ENCODE results near the gene ZFYVE28.

ZFYVE28 gene

GRCh38 chr4:2256781-2257191 is 161.7 kb downstream of the ZFYVE28 start:
- H3K27me3 ChIP-seq (ENCODE audit: control insufficient read depth, low read length): no peaks in the 10 kb centered on the region
- H3K9me2 ChIP-seq (replicated peaks; ENCODE audit: control insufficient read depth, low read length): no peaks in the 10 kb centered on the region
- H3K79me2 ChIP-seq (ENCODE audit: control insufficient read depth, low read length): no peaks in the 10 kb centered on the region
- no peak overlapping the region for H3K4me3 ChIP-seq (ENCODE audit: low read length)
- H3K4me2 ChIP-seq (ENCODE audit: low read length): no peak overlapping the region
- H3K4me1 ChIP-seq (ENCODE audit: control insufficient read depth, low read length): peaks cover 7% of the 10 kb centered on the region
- no peaks in the 10 kb centered on the region for H3K36me3 ChIP-seq (ENCODE audit: control insufficient read depth, low read length)
- no peak overlapping the region for H3K27ac ChIP-seq (ENCODE audit: low read depth, low read length)
- no peaks in the 10 kb centered on the region for H4K20me1 ChIP-seq (ENCODE audit: control insufficient read depth, insufficient read depth, low read depth, low read length)
- no peaks in the 10 kb centered on the region for H3F3A ChIP-seq (ENCODE audit: control insufficient read depth, insufficient read depth)
- H3K9me3 ChIP-seq (ENCODE audit: control insufficient read depth, insufficient read depth, low read length): no peaks in the 10 kb centered on the region
- no peak for TF ChIP-seq CTCF (IDR thresholded peaks at IDR 0.05; ENCODE audit: low read depth, low read length, poor library complexity, severe bottlenecking)
- TF ChIP-seq EZH2phosphoT487 (IDR thresholded peaks at IDR 0.05; ENCODE audit: borderline replicate concordance, low read length): no peak

- no peak for TF ChIP-seq EZH2phosphoT487 (IDR thresholded peaks at IDR 0.05; ENCODE audit: borderline replicate concordance, low read length)
- TF ChIP-seq CTCF (IDR thresholded peaks at IDR 0.05; ENCODE audit: low read depth, low read length, poor library complexity, severe bottlenecking): no peak
- H3K79me2 ChIP-seq (ENCODE audit: control insufficient read depth, low read length): no peaks in the 10 kb centered on the region
- H3K27ac ChIP-seq (ENCODE audit: low read depth, low read length): no peak overlapping the region
- no peaks in the 10 kb centered on the region for H3K9me3 ChIP-seq (ENCODE audit: control insufficient read depth, insufficient read depth, low read length)
- H3K4me3 ChIP-seq (ENCODE audit: low read length): no peak overlapping the region
- no peaks in the 10 kb centered on the region for H3K9me2 ChIP-seq (replicated peaks; ENCODE audit: control insufficient read depth, low read length)
- H3F3A ChIP-seq (ENCODE audit: control insufficient read depth, insufficient read depth): no peaks in the 10 kb centered on the region
- no peaks in the 10 kb centered on the region for H4K20me1 ChIP-seq (ENCODE audit: control insufficient read depth, insufficient read depth, low read depth, low read length)
- no peaks in the 10 kb centered on the region for H3K27me3 ChIP-seq (ENCODE audit: control insufficient read depth, low read length)
- no peak overlapping the region for H3K4me2 ChIP-seq (ENCODE audit: low read length)
- no peaks in the 10 kb centered on the region for H3K36me3 ChIP-seq (ENCODE audit: control insufficient read depth, low read length)
- peaks cover 7% of the 10 kb centered on the region for H3K4me1 ChIP-seq (ENCODE audit: control insufficient read depth, low read length)
These were observed 162.2 kb downstream of the ZFYVE28 start for GRCh38 chr4:2256156-2256731.

GRCh38 chr4:2255501-2256155 is 162.8 kb downstream of the ZFYVE28 start:
- no peaks in the 10 kb centered on the region for H3K9me2 ChIP-seq (replicated peaks; ENCODE audit: control insufficient read depth, low read length)
- H3K4me3 ChIP-seq (ENCODE audit: low read length): no peak overlapping the region
- H3K4me1 ChIP-seq (ENCODE audit: control insufficient read depth, low read length): peaks cover 2% of the 10 kb centered on the region
- no peaks in the 10 kb centered on the region for H3K27me3 ChIP-seq (ENCODE audit: control insufficient read depth, low read length)
- no peaks in the 10 kb centered on the region for H3K36me3 ChIP-seq (ENCODE audit: control insufficient read depth, low read length)
- H3K79me2 ChIP-seq (ENCODE audit: control insufficient read depth, low read length): no peaks in the 10 kb centered on the region
- H4K20me1 ChIP-seq (ENCODE audit: control insufficient read depth, insufficient read depth, low read depth, low read length): no peaks in the 10 kb centered on the region
- no peaks in the 10 kb centered on the region for H3F3A ChIP-seq (ENCODE audit: control insufficient read depth, insufficient read depth)
- no peak overlapping the region for H3K4me2 ChIP-seq (ENCODE audit: low read length)
- no peaks in the 10 kb centered on the region for H3K9me3 ChIP-seq (ENCODE audit: control insufficient read depth, insufficient read depth, low read length)
- TF ChIP-seq EZH2phosphoT487 (IDR thresholded peaks at IDR 0.05; ENCODE audit: borderline replicate concordance, low read length) (no peak), CTCF (IDR thresholded peaks at IDR 0.05; ENCODE audit: low read depth, low read length, poor library complexity, severe bottlenecking) (no peak)
- no peak overlapping the region for H3K27ac ChIP-seq (ENCODE audit: low read depth, low read length)
